ENCODE data around the gene ENKD1. TPM values are rescaled to one million over a fixed set of nuclear protein-coding genes. Genes with fewer than 3 reads are reported as not detected.
A peak's percentile ranks its signal among the peaks of the same experiment; 100 is the strongest.
"Not testable (repeated sequence)": the region's sequence is repeated elsewhere in the genome, so short reads cannot be mapped to it uniquely, and the experiment has no call there.

Gene ENKD1
- total and polyA plus RNA-seq, 12 donors, result 3.0 to 113 (median 18.2) TPM

GRCh38 chr16:67694611-67695010, 28.1 kb upstream of the ENKD1 start:
- no peak for DNase-seq
- no peaks in the 10 kb centered on the region for H3K27me3 ChIP-seq
- H3K27ac ChIP-seq, result no peak overlapping the region
- H3K9me3 ChIP-seq (replicated peaks in 1 of 3), result no peaks in the 10 kb centered on the region
- H3K36me3 ChIP-seq (replicated peaks in 1 of 2), result no peaks in the 10 kb centered on the region
- no peak for TF ChIP-seq CTCF (IDR thresholded peaks at IDR 0.05)
- no peak for TF ChIP-seq POLR2A (IDR thresholded peaks at IDR 0.05)
- intact Hi-C loops (cut with DNase I), result no loop called here
- no peak overlapping the region for H3K4me3 ChIP-seq
- H3K4me1 ChIP-seq (replicated peaks in 1 of 2), result no peaks in the 10 kb centered on the region
- 78 to 85% (median 82%) methylated on average over 2 of the region's 2 CpGs for WGBS, 4 donors

- H3K4me1 ChIP-seq (replicated peaks in 1 of 2); H3K9me3 ChIP-seq (replicated peaks in 1 of 3); DNase-seq; H3K27me3 ChIP-seq; H3K27ac ChIP-seq; H3K4me3 ChIP-seq; intact Hi-C loops (cut with DNase I); H3K36me3 ChIP-seq (replicated peaks in 1 of 2): not testable (repeated sequence)
- 92 to 93% (median 92%) methylated on average over 8 of the region's 8 CpGs for WGBS, 4 donors
Observed at GRCh38 chr16:67693517-67694285, 27.2 kb upstream of the ENKD1 start.

GRCh38 chr16:67685388-67686112, 19.0 kb upstream of the ENKD1 start:
- no peak for TF ChIP-seq POLR2A (IDR thresholded peaks at IDR 0.05)
- no peak for TF ChIP-seq CTCF (IDR thresholded peaks at IDR 0.05)
- 85 to 91% (median 88%) methylated on average over 17 of the region's 17 CpGs for WGBS, 4 donors
- Histone ChIP-seq H3K4me1 (replicated peaks in 1 of 2) (no peaks in the 10 kb centered on the region), H3K4me3 (no peak overlapping the region), H3K9me3 (replicated peaks in 1 of 3) (no peaks in the 10 kb centered on the region), H3K27ac (peak overlapping the region in 1 of 5 donors; percentile 56), H3K27me3 (no peaks in the 10 kb centered on the region), H3K36me3 (replicated peaks in 1 of 2) (peaks cover 0 to 29% of the 10 kb centered on the region in 2 donors)
- intact Hi-C loops (cut with DNase I), result no loop called here
- DNase-seq, result no peak

- DNase-seq, result no peak
- Histone ChIP-seq H3K27me3 (no peaks in the 10 kb centered on the region), H3K27ac (no peak overlapping the region), H3K9me3 (replicated peaks in 1 of 3) (no peaks in the 10 kb centered on the region), H3K4me1 (replicated peaks in 1 of 2) (no peaks in the 10 kb centered on the region), H3K4me3 (no peak overlapping the region), H3K36me3 (replicated peaks in 1 of 2) (peaks cover 0 to 29% of the 10 kb centered on the region in 2 donors)
- intact Hi-C loops (cut with DNase I), result no loop called here
- 90 to 96% (median 94%) methylated on average over 4 of the region's 4 CpGs for WGBS, 4 donors
- TF ChIP-seq POLR2A (IDR thresholded peaks at IDR 0.05), result no peak
- TF ChIP-seq CTCF (IDR thresholded peaks at IDR 0.05), result no peak
Observed at GRCh38 chr16:67683767-67684166, 17.2 kb upstream of the ENKD1 start.
